SK-N-MC (cell line): ENCODE data around the gene INSYN1.

ENCODE experiments used
- EZH2 ChIP-seq: fragments of 200-600 bp; sonication (generic); IDR thresholded peaks from one replicate; pipeline ENCODE4 v1.6.1; 2017; ENCODE audit warnings: antibody characterized with exemption
- POLR2AphosphoS5 ChIP-seq: IDR thresholded peaks from 2 replicates; pipeline ENCODE4 v1.6.1; 2012; ENCODE audit warnings: mild to moderate bottlenecking, low read depth, low read length, borderline replicate concordance

GRCh38 chr15:73709241-73709640 lies 43.9 kb downstream of the INSYN1 start:
- TF ChIP-seq POLR2AphosphoS5 = no peak
- no peak for TF ChIP-seq EZH2
